Activated CD4-positive, alpha-beta T cell treated with anti-CD3 and anti-CD28 coated beads, Interleukin-2, amount 50 U/mL, for 48 hours (primary cell): Measurements from ENCODE around the gene C1orf210.

Source experiments
- DNase-seq, 2 experiments: peaks; one replicate each; pipeline ENCODE4 v3.0.0-alpha.2; 2020

The C1orf210 gene

GRCh38 chr1:43272576-43273571 is 12.5 kb downstream of the C1orf210 start:
- no peak for DNase-seq

- no peak for DNase-seq
Observed at GRCh38 chr1:43272161-43272560, 13.2 kb downstream of the C1orf210 start.

GRCh38 chr1:43271186-43272118 is 13.9 kb downstream of the C1orf210 start:
- DNase-seq, result no peak

- peak; percentile 10 to 14 for DNase-seq
Observed at GRCh38 chr1:43270421-43271095, 14.8 kb downstream of the C1orf210 start.

- DNase-seq, result no peak
Observed at GRCh38 chr1:43269627-43270375, 15.6 kb downstream of the C1orf210 start, which contains the start of gene TMEM125. Gene TMEM125, plus strand, starts transcription at chr1:43269983. Its CDS starts 2,740 bp downstream, at chr1:43272723.

- no peak for DNase-seq
Observed at GRCh38 chr1:43267818-43268425, 17.5 kb downstream of the C1orf210 start.

- no peak for DNase-seq
Observed at GRCh38 chr1:43267291-43267805, 18.0 kb downstream of the C1orf210 start.

GRCh38 chr1:43266881-43267280 is 18.5 kb downstream of the C1orf210 start:
- no peak for DNase-seq

GRCh38 chr1:43265431-43265830 is 19.9 kb downstream of the C1orf210 start:
- DNase-seq, result no peak

GRCh38 chr1:43258370-43258769 is 27.0 kb downstream of the C1orf210 start:
- DNase-seq, result no peak

GRCh38 chr1:43256675-43257570 is 28.5 kb downstream of the C1orf210 start:
- no peak for DNase-seq

GRCh38 chr1:43255438-43256210 is 29.8 kb downstream of the C1orf210 start:
- no peak for DNase-seq

- DNase-seq, result no peak
Observed at GRCh38 chr1:43253876-43254275, 31.5 kb downstream of the C1orf210 start.

GRCh38 chr1:43253173-43253572 is 32.2 kb downstream of the C1orf210 start:
- no peak for DNase-seq

GRCh38 chr1:43252225-43252624 is 33.2 kb downstream of the C1orf210 start:
- no peak for DNase-seq

- no peak for DNase-seq
Observed at GRCh38 chr1:43251024-43251423, 34.4 kb downstream of the C1orf210 start.

GRCh38 chr1:43250351-43250761 is 35.0 kb downstream of the C1orf210 start:
- DNase-seq, result no peak

- no peak for DNase-seq
Observed at GRCh38 chr1:43247256-43247921, 38.0 kb downstream of the C1orf210 start.
